ENCODE data around the gene RAP1GAP2.
"Not testable (repeated sequence)": the region's sequence is repeated elsewhere in the genome, so short reads cannot be mapped to it uniquely, and the experiment has no call there.

RAP1GAP2 gene

DNA sequence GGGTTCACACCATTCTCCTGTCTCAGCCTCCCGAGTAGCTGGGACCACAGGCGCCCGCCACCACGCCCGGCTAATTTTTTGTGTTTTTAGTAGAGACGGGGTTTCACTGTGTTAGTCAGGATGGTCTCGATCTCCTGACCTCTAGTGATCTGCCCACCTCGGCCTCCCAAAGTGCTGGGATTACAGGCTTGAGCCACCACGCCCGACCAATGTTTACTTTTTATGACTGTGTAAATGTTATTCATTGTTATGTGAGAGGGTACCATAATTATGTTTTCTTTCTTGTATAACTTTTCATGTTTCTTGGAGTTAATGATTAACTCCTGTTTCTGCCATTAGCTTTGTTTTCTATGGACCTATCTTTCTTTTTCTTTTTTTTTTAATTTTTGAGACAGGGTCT lies 94.5 kb downstream of the RAP1GAP2 start:
- DNase-seq: not testable (repeated sequence)

DNA sequence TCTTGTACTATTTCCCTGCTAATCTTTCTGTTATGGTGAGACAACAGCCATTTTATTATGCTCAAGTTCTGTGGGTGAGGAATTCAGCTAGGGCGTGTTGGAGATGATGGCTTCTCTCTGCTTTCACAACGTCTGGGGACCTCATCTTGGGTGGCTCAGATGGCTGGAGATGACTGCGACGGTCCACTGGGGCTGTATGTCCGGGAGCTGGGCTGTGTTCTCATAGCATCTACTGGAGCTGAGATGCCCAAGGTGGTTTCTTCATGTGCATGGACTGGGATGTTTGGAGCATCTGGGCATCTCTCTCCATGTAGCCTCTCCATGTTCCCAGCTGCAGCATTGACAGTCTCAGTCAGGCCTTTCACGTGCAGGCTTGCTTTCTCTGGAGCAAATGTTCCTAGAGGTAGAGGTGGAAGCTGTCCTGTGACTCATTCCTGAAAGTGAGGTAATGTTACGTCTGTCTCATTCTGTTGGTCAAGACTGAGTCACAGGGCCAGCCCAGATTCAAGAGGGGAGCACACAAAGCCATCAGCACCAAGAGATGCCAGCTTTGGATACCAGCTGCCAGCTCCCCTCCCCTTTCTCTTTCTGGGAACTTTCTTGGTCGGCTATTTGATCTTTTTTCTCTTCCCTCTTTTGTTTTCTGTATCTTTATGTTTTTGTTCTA lies 96.2 kb downstream of the RAP1GAP2 start:
- no peak for DNase-seq

DNA sequence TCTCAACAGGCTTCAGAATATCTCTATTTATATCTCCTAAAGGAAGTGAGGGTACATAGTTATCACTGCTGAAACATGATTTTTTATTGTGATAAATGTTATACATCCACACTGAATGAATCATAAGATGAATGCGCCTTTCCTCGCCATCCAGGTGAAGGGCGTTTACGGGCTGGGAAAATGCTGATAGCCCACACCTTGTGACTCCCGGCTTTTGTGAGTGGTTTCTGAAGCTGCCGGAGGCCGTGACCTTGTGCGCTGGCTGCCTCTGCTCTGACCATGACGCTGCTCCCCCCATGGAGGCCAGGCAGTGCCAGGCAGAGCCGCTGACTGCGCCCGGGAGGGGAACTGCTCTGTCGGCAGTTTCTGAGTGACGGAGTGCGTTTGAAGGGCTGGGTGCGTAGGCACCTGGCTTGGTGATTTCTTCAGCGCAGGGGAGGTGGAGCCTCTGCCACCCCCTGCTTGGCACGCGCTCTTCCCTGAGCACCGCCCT lies 97.2 kb downstream of the RAP1GAP2 start:
- no peak for DNase-seq

DNA sequence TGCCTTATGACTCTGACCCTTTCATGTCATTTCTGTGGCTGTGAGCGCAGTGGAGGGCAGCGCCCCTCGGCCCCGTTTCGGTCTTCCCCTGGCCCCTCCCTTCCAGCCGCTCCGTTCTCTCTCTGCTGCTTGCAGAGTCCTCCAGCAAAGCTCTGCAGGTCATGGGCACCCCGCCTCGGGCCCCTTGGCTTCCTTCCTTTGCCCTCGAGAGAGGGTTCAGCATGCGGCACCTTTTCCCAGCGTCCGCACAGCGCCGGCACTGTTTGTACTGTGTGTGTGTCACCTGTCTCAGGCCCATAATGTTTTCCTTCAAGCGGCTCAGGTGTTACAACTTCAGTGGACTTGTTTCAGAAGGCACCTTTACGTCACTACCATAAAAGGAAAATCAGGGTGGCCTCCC lies 98.5 kb downstream of the RAP1GAP2 start:
- no peak for DNase-seq

DNA sequence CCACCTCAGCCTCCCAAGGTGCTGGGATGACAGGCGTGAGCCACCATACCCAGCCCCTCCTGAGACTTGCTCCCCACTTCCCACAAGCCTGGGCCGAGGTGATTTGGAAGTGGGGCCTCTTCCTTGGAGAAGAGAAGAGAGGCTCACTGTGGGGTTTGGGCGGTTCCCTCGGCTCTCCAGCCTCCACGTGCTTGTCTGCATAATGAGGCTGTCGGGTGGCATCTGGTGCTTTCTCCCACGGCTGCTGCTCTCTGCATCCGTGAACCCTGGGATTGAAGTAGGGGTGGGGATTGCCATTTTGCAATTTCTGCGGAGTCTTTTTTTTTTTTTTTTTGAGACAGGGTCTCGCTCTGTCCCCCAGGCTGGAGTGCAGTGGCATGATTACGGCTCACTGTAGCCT lies 101.4 kb downstream of the RAP1GAP2 start:
- no peak for DNase-seq

DNA sequence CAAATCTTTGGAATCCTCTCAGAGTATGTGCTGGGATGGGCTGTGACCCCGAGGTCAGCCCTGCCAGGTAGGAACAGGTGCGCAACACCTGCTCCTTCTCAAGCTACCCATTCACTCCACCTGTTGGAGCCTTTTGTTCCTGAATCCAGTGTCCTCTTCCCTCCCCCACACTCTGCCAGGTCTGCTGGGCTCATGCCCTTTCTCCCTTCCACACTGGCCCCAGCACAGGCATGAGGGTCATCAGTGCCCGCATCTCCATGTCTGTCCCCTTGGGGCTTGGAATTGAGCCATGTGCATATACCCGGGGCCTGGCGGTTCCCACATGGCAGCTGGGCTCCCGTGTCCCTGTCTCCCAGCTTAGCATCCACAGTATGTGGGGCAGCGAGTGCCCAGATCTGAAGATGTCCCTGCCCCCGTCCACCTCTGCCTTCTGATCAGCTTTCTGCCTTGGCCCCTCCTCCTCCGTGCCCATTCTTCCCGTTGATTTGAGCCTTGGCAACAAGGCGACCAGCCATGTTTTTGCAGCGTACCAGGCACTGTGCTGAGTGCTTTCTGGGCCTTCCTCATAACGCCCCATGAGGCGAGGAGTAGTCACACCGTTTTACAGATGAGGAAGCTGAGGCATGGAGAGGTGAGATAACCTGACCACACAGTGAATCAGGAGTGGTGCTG lies 102.2 kb downstream of the RAP1GAP2 start:
- no peak for DNase-seq

DNA sequence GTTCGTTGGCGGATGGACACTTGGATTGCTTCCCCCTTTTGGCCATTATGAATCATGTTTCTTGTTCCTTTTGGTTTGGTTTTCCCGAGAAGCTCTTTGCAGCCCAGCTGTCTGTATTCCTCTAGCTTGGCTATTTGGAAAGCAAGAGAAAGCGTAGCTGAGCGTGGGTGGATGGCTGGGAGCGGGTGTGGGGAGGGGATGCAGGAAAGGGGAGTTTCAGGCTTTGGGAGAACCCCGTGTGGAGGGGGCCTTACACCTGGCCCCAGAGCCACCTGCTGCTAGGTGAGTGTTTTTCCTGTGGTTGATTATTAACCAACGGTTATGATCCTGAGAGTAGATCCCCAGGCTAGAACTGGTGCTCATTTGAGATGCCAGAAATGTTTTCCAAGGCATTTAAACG lies 103.7 kb downstream of the RAP1GAP2 start:
- DNase-seq: no peak

DNA sequence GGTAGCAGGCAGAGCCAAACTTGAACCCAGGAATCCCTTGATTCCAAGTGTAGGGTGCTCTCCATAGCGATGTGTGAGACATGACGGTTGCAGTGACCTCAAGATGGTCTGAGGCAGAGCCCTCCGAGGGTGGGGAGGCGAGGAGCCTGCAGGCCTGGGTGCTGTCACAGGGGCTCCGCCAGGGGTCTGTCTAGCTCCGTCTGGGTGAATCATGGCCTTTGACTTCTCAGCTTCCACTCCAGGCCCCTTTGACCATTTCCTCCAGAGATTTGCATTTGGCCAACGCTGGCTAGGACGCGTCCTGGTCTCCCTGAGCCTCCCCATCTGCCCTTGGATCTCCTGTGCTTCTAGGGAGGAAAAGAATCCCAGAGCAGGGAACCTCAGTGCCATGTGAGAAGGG lies 104.6 kb downstream of the RAP1GAP2 start:
- no peak for DNase-seq

DNA sequence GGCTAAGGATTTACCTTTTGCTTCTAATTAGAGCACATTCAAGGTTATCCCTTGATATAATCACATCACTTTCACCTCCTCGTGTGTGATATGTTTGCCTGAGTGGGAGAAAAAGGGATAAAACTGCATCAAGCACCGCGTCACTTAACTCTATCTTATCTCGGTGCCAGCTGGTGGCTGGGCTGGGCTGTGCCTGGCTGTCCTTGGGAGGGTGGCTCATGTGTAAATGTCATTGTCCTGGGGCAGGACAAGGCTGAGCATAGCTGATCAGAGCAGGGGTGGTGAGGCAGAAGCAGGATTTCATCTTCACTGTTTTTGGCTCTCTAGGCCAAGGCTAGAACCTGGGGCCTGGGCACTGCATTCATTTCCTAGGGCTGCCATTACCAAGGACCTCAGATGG lies 105.3 kb downstream of the RAP1GAP2 start:
- no peak for DNase-seq

DNA sequence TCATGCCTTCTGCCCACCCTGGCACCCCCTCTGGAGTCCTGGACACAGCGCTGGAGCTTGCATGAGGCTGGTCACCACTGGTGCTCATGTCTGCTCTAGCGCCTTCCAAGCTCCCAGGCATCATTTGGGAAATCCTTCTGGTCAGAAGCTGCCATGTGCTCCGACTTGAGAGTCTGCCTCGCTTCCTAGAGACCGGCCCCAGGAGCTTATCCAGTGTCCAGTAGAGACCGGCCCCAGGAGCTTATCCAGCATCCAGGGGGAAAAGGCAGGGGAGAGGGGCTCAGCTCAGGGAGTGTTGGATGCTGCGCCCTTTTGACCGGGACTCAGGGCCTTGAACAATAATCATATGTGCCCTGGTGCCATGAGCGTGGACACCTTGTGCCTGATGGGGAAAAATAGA lies 106.3 kb downstream of the RAP1GAP2 start:
- DNase-seq: no peak

DNA sequence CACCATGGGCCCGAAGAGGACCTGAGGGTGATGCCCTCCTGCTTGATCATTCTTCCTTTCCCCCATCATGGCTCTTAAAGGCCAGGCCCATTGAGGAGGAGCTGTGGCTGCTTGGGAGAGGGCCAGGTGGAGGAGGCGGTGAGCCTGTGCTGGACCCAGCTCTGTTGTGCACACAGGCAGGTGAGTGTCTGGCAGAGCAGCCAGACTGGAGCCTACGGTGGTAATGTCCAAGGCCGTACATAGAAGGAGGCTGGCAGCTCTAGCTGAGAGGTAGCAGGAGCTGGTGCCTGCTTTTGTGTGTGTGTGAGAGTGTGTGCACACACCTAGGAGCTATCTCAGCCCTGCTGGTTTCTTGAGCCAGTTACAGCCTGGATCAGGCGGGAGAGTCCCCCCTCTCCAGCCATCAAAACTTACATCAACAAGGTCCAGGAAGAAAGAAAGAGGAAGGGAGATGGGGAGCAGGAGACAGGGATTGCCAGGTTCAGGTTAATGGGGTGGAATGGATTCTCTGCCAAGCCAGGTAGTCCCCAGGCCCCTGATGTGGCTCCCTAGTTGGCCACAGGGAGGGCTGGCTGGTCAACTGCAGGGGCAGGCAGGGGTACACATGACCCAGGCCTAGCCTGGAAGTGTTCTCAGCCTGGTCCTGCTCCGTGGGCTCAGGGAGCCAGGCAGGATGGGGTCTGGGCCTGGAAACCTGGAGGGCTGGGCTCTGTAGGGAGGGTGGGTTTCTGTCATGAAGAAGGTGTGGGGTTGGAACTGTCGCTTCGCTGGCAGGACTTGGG lies 107.1 kb downstream of the RAP1GAP2 start:
- no peak for DNase-seq

DNA sequence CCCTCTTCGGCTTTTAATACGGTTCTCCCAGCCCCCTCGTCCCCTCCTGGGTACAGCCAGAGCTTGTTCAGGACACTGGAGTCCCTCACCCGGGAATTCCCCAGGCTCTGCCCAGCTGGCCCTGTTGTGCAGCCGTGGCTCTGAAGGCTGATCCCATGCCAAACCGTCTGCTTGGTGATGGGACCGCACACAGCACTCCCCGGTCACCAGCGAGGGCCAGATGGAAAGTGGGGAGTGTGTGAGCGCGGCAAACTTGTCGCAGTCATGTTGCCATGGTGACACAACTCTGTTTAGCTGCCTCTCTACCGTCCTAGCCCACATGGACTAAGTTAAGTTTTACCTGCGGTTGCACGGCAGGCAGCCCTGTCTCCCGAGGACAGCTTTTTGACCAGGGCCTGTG lies 107.9 kb downstream of the RAP1GAP2 start:
- no peak for DNase-seq

DNA sequence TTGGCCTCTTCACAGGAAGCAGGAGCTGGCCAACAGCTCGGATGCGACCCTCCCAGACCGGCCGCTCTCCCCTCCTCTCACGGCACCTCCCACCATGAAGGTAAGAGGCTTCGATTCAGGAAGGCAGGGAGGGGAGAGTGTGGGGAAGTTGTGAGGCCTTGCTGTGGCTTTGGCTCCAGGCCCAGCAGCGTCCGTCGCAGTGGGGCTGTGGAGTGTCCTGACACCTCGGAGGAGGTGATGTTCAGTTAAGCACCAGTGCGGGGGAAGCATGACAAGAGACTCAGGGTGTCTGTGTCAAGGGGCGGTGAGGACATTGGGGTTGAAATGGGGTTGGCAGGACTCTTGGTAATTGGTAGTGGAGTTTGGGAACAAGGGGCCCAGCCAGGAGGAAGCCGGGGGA lies 109.0 kb downstream of the RAP1GAP2 start:
- no peak for DNase-seq

DNA sequence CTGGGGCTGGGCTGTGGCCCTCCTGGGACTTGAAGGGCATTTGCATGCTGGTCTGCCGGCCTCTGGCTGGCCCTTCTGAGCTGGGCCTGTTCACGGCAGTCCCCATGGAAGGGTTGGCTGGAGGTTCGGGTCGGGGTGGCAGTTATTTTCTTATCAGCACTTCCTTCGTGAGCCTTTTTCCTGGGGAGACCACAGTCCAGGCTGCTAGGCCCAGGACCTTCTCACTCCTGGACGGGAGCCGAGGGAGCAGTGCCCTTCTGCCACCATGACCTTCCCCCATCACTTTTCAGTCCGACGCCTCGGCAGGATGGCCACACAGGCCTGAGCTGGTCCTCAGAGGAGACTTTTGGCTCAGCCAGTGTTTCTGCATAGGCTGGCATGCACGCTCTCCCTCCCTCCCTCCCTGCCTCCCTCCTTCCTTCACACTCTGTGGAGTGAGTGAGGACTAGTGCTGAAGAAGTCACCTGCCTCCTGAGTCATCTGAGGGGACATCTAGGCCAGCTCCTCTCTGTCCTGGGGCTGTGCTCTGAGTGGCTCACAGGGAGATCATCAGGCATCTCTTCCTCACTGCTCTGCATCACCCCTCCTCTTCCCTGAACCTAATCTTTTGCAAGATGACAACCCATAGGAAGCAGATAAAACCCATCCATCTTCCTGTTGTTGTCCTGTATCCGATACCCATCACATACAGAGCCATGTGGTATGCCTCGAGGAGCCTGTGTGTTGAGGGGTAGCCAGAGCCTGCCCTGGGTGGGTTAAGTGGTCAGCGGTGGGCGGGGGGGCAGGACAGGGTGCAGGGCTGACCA lies 109.7 kb downstream of the RAP1GAP2 start:
- no peak for DNase-seq

DNA sequence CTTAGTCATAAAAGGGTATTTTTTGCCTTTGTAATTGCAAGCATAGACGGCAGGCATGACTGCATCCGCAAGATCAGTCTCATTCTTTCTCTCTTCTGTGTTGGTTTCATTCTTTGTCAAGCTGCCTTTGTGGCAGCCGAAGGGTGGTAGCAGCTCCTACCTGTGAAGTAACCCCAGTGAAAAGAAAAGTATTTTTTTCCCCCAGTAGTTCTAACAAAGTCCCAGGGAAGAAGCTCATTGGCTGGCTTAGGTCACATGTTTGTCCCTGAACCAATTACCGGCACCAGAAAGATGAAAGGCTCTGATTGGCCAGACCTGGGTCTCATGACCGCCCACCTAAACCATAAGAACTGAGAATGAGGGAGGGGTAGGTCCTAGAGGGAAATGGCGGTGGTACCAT lies 110.7 kb downstream of the RAP1GAP2 start:
- DNase-seq: no peak

DNA sequence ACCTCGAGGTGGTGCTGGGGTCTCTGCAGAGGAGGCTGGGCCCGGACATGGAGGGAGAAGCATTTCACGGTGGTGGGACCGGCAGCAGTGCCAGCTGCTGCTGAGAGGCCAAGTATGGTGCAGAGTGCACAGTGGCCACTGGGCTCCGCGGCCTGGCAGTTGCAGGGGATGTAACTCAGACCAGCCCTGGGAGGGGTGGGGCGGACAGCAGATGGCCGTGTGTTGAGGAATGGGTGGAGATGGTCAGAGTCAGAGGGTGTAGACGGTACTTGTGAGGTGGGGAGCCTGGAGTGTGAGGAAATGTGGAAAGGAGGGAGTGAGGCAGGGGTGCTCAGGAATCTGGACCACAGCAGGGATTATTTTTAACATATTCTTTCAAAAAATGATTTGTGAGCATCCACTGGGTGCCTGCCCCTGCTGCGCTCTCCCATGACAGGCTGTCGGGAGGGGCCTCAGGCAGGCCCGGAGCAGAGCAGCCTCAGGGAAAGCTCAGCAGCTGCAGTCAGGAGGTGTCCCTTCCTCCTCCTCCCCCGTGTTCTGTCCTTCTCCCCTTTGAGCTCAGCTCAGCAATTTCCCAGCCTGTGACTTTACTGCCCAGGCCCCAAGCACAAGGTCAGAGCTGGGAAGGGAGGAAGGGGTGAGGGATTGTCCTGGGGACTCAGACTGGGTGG lies 113.1 kb downstream of the RAP1GAP2 start:
- no peak for DNase-seq

DNA sequence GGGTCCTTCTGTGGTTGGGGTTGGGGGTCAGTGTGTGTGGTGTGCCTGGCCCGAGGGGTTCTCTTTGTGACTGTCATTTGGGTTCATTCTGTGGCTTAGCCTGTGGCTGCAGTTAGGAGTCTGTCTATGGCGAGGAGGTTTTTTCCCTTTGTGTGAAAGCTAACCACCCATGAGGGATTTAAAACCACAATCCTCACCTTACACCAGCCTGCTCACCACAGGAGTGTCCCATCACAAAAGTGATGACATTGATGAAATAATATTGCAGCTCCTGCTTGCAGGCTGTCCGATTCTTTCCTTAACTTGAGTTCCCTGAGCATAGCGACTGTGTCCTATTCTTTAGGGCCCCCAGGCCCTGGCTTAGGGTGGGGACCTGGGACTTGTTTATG lies 113.6 kb downstream of the RAP1GAP2 start:
- DNase-seq: no peak

DNA sequence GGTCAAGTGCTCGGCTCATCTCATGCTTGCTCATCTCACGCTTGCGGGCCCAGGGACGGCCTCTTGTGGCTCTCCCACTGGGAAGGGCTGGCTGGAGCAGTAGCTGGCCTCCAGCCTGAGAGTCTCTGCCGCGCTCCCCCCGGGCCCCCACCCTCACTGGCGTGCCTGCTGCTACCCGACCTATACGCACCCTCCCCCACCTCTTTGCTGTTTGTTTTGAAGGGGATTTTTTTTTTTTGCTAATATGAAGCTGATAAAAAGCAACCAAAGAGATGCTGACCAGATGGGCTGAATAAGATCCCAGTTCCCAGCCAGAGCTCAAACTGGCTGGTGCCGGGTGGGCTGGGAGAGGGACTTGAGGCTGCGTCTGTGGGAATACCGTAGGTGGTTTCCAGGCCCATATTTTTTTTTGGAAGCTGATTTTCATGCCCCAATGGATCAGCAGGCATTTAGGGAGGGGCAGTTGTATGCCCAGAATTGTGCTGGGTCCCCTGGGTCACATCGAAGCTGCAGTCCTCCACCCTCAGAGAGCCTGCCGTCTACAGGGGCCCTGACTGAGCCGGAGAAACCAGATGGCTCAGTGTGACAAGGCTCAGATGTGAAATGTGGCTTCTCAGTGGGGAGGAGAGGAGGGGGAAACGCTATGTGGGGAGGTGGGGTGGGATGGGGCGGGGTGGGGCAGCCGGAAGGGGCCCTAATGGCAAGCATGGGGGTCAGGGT lies 115.0 kb downstream of the RAP1GAP2 start:
- DNase-seq: no peak

DNA sequence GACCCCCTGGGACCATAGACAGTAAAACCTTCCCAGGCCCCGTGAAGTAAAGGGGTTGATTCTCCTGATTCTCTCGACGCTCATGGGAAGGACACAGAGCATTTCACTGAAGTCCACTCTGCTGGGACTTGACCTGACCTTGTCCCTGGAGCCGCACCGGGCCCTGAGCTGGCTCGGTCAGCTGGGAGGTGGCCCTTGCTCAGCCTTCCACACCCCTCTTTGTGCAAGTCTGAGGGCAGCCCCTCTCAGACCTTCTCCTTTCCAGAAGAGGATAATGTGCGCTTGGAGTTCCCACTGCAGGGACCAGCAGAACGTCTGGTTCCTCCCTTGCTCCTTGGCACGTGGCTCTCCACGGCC lies 115.5 kb downstream of the RAP1GAP2 start:
- no peak for DNase-seq

DNA sequence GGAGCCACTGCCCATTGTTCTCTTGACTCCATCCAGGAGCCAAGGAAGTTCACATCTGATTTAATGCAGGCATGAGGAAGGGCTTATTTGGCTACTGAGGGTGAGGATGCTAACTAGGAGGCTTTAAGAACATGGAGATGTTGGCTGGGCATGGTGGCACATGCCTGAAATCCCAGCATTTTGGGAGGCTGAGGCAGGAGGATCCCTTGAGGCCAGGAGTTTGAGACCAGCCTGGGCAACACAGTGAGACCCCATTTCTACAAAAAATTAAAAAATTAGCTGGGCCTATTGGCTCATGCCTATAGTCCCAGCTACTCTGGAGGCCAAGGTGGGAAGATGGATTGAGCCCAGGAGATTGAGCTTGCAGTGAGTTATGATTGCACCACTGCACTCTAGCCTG lies 116.5 kb downstream of the RAP1GAP2 start:
- DNase-seq: no peak

DNA sequence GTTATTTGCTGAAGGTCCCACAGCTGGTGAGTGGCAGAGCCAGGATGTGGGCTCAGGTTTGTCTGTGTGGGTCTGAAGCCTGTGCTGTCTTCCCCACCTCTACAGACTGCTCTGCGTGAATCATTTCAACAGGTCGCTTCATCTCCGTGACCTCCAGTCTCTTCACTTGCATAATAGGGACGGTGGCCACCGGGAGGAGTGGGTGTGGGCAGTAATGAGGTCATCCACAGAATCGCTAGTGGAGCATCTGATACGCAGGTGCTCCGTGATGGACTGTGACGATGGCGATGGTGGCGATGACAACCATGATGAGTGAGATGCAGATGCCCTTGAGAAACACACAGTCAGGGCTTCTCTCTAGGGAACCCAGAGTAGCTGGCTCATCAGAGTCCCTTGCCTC lies 120.2 kb downstream of the RAP1GAP2 start:
- no peak for DNase-seq

DNA sequence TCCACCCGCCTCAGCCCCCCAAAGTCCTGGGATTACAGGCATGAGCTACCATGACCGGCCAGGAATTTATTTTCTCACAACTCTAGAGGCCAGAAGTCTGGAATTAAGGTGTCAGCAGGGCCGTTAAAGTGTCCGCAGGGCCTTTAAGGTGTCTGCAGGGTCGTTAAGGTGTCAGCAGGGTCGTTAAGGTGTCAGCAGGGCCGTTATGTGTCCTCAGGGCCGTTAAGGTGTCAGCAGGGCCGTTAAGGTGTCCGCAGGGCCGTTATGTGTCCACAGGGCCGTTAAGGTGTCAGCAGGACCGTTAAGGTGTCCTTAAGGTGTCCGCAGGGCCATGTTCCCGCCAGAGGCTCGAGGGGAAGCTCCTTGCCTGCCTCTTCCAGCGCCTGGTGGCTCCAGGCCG lies 125.2 kb downstream of the RAP1GAP2 start:
- DNase-seq: no peak
